Gastroesophageal sphincter (tissue), 4 donors: Measurements from ENCODE around the gene RHPN2. TPM values are rescaled to one million over a fixed set of nuclear protein-coding genes. Genes with fewer than 3 reads are reported as not detected.
"Not testable (repeated sequence)": the region's sequence is repeated elsewhere in the genome, so short reads cannot be mapped to it uniquely, and the experiment has no call there.

Experiments used
- ATAC-seq: fragments of 150-250 bp; one replicate; pipeline ENCODE4 v1.9.1; 2016; ENCODE audit warnings: mild to moderate bottlenecking, moderate library complexity
- H3K27ac ChIP-seq, 4 donors: fragments of 200-600 bp; sonication (generic) in 3 of 4; 1 replicate in 3 of 4; 2 replicates in 1 of 4; pipeline ENCODE4 v1.5.1; 2016 to 2019
- H3K27me3 ChIP-seq: fragments of 200-600 bp; sonication (generic); one replicate; pipeline ENCODE4 v1.5.1; 2019
- H3K36me3 ChIP-seq, 2 donors: fragments of 200-600 bp; sonication (generic); one replicate each; pipeline ENCODE4 v1.5.1; 2019; ENCODE audit warnings: control low read depth in 1 of 2
- H3K4me1 ChIP-seq, 3 donors: fragments of 200-600 bp; sonication (generic); 1 replicate in 2 of 3; 2 replicates in 1 of 3; pipeline ENCODE4 v1.5.1; 2016 to 2019; ENCODE audit warnings: control low read depth in 2 of 3
- H3K4me3 ChIP-seq, 2 donors: fragments of 200-600 bp; sonication (generic); one replicate each; pipeline ENCODE4 v1.5.1; 2019; ENCODE audit warnings: mild to moderate bottlenecking in 1 of 2, moderate library complexity in 1 of 2
- H3K9me3 ChIP-seq, 3 donors: fragments of 200-600 bp; sonication (generic); one replicate each; pipeline ENCODE4 v1.5.1; 2017 to 2019; ENCODE audit warnings: control low read depth in 2 of 3
- CTCF ChIP-seq, 4 experiments: fragments of 200-600 bp in 2 of 4; fragments of 450-650 bp in 2 of 4; sonication (generic) in 1 of 4; IDR thresholded peaks; one replicate each; pipeline ENCODE4 v1.5.1; 2017 to 2019; ENCODE audit warnings: antibody characterized with exemption in 4 of 4, mild to moderate bottlenecking in 2 of 4, moderate library complexity in 2 of 4
- EP300 ChIP-seq: sonication (generic); formaldehyde crosslinking; IDR thresholded peaks from one replicate; pipeline ENCODE4 v1.6.1; 2017; ENCODE audit warnings: antibody characterized with exemption, mild to moderate bottlenecking
- POLR2A ChIP-seq, 2 donors: fragments of 450-650 bp; IDR thresholded peaks; one replicate each; pipeline ENCODE4 v1.6.1; 2017; ENCODE audit warnings: antibody characterized with exemption in 2 of 2, mild to moderate bottlenecking in 2 of 2, moderate library complexity in 1 of 2
- POLR2AphosphoS5 ChIP-seq: sonication (generic); formaldehyde crosslinking; IDR thresholded peaks from one replicate; pipeline ENCODE4 v1.6.1; 2017; ENCODE audit warnings: antibody characterized with exemption
- WGBS, 2 donors: methylation state at CpG; one replicate each; pipeline ENCODE4 v1.1.5; 2018; ENCODE audit warnings: low coverage in 1 of 2; 5-methylcytosine and 5-hydroxymethylcytosine counted together
- total RNA-seq, 4 donors: library from RNA; depleted of rRNA; stranded (reverse); fragments of >200 nt; gene quantifications; one replicate each; pipeline ENCODE4 v1.1.0, GENCODE V29; 2016

Gene RHPN2
- total RNA-seq, 4 donors from 2014 or later, result 1.4 to 4.7 (median 2.1) TPM

- H3K4me3 ChIP-seq, result no peak overlapping the region
- no peak overlapping the region for H3K27ac ChIP-seq
- WGBS, 2 donors, result 89 to 100% methylated on average over 2 to 3 of the region's 4 CpGs
- no peaks in the 10 kb centered on the region for H3K9me3 ChIP-seq
- H3K36me3 ChIP-seq, result no peaks in the 10 kb centered on the region
- H3K27me3 ChIP-seq, result no peaks in the 10 kb centered on the region
- H3K4me1 ChIP-seq, result no peaks in the 10 kb centered on the region
- TF ChIP-seq EP300, result no peak
- TF ChIP-seq CTCF (IDR thresholded peaks at IDR 0.05), result no peak
- TF ChIP-seq POLR2A (IDR thresholded peaks at IDR 0.05), result no peak
- no peak for TF ChIP-seq POLR2AphosphoS5
- ATAC-seq, result no peak
Observed at GRCh38 chr19:33008738-33009137, 56.0 kb downstream of the RHPN2 start.

GRCh38 chr19:33005440-33005839, 59.2 kb downstream of the RHPN2 start:
- Histone ChIP-seq H3K27ac (no peak overlapping the region), H3K27me3 (no peaks in the 10 kb centered on the region), H3K36me3 (no peaks in the 10 kb centered on the region), H3K9me3 (no peaks in the 10 kb centered on the region), H3K4me3 (no peak overlapping the region), H3K4me1 (no peaks in the 10 kb centered on the region)
- TF ChIP-seq POLR2A (IDR thresholded peaks at IDR 0.05) (no peak), EP300 (no peak), POLR2AphosphoS5 (no peak), CTCF (IDR thresholded peaks at IDR 0.05) (no peak)
- 80% methylated on average over 5 of the region's 5 CpGs for WGBS, 2 donors
- ATAC-seq, result no peak

GRCh38 chr19:33003424-33004024, 61.2 kb downstream of the RHPN2 start:
- H3K27ac ChIP-seq, H3K36me3 ChIP-seq, H3K27me3 ChIP-seq, ATAC-seq, H3K4me3 ChIP-seq, H3K4me1 ChIP-seq, H3K9me3 ChIP-seq: not testable (repeated sequence)
- WGBS, 2 donors, result 62 to 67% methylated on average over 5 to 6 of the region's 6 CpGs

- not testable (repeated sequence) for H3K4me1 ChIP-seq, H3K27me3 ChIP-seq, ATAC-seq, H3K36me3 ChIP-seq, H3K27ac ChIP-seq, H3K4me3 ChIP-seq, H3K9me3 ChIP-seq
- WGBS, 2 donors, result 45 to 87% methylated on average over 2 to 3 of the region's 15 CpGs
Observed at GRCh38 chr19:33002126-33002865, 62.4 kb downstream of the RHPN2 start.

GRCh38 chr19:33000910-33001309, 63.8 kb downstream of the RHPN2 start:
- no peak for ATAC-seq
- H3K4me1 ChIP-seq, result no peaks in the 10 kb centered on the region
- 90 to 100% methylated on average over 2 to 4 of the region's 4 CpGs for WGBS, 2 donors
- no peak for TF ChIP-seq CTCF (IDR thresholded peaks at IDR 0.05)
- no peak for TF ChIP-seq EP300
- no peak for TF ChIP-seq POLR2A (IDR thresholded peaks at IDR 0.05)
- TF ChIP-seq POLR2AphosphoS5, result no peak
- no peaks in the 10 kb centered on the region for H3K27me3 ChIP-seq
- H3K9me3 ChIP-seq, result no peaks in the 10 kb centered on the region
- no peak overlapping the region for H3K4me3 ChIP-seq
- H3K27ac ChIP-seq, result no peak overlapping the region
- H3K36me3 ChIP-seq, result peaks cover 0 to 3% of the 10 kb centered on the region in 2 donors

- no peaks in the 10 kb centered on the region for H3K9me3 ChIP-seq
- TF ChIP-seq EP300 (no peak), POLR2AphosphoS5 (no peak), POLR2A (IDR thresholded peaks at IDR 0.05) (no peak), CTCF (IDR thresholded peaks at IDR 0.05) (no peak)
- H3K27ac ChIP-seq, result no peak overlapping the region
- ATAC-seq, result no peak
- no peaks in the 10 kb centered on the region for H3K4me1 ChIP-seq
- 91 to 96% methylated on average over 7 to 8 of the region's 8 CpGs for WGBS, 2 donors
- H3K27me3 ChIP-seq, result no peaks in the 10 kb centered on the region
- H3K4me3 ChIP-seq, result no peak overlapping the region
- peaks cover 0 to 3% of the 10 kb centered on the region in 2 donors for H3K36me3 ChIP-seq
Observed at GRCh38 chr19:33000510-33000909, 64.2 kb downstream of the RHPN2 start.
